ENCODE measurements around the gene PCYOX1L. TPM values are rescaled to one million over a fixed set of nuclear protein-coding genes. Genes with fewer than 3 reads are reported as not detected.

The PCYOX1L gene
- total RNA-seq, 4 donors from 2014 or later: 2.6 to 6.1 (median 3.1) TPM

DNA sequence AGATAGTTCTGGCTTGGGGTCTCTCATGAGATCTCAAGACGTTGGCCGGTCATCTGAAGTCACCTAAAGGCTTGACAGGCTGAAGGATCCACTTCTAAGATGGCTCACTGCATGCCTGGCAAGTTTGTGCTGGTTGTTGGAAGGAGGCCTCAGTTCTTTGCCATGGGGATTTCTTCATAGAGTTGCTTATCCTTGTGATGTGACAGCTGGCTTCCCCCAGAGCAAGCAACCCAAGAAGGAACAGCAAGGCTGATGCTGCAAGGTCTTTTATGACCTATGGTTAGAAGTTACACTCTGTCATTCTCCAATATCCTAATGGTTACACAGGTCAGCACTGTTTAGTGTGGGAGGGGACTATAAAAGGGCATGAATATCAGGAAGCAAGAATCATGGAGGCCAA is 33.2 kb upstream of the PCYOX1L start:
- TF ChIP-seq, protein P1, sequence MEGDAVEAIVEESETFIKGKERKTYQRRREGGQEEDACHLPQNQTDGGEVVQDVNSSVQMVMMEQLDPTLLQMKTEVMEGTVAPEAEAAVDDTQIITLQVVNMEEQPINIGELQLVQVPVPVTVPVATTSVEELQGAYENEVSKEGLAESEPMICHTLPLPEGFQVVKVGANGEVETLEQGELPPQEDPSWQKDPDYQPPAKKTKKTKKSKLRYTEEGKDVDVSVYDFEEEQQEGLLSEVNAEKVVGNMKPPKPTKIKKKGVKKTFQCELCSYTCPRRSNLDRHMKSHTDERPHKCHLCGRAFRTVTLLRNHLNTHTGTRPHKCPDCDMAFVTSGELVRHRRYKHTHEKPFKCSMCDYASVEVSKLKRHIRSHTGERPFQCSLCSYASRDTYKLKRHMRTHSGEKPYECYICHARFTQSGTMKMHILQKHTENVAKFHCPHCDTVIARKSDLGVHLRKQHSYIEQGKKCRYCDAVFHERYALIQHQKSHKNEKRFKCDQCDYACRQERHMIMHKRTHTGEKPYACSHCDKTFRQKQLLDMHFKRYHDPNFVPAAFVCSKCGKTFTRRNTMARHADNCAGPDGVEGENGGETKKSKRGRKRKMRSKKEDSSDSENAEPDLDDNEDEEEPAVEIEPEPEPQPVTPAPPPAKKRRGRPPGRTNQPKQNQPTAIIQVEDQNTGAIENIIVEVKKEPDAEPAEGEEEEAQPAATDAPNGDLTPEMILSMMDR (IDR thresholded peaks at IDR 0.05; ENCODE audit: low read depth): no peak

DNA sequence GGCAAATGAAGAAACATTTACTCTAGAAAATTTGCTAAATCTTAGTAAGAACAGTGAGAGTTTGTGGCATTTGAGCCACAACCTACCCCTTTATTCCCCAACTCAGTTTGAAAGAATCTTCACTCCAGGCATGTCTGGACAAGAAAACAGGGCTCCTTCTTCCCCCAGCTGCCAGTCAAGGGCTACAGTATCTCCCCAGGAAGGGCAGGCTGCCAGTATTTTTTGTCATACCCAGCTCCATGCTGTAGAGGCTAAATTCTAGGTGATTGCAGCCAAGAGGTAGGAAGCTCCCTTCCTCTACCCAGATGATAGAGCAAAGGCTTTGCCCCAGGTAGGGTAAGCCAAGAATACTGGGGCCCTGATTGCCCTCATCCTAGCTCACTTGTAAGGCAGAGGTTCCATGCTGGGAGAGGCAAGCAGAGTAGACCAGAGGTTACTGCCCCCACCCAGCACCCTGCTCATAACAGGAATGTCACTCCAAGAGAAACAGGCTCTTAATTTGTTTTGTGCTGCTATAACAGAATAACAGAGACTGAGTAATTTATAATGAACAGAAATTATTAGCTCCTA is 32.6 kb upstream of the PCYOX1L start:
- TF ChIP-seq, protein P1 (IDR thresholded peaks at IDR 0.05; ENCODE audit: low read depth): no peak

DNA sequence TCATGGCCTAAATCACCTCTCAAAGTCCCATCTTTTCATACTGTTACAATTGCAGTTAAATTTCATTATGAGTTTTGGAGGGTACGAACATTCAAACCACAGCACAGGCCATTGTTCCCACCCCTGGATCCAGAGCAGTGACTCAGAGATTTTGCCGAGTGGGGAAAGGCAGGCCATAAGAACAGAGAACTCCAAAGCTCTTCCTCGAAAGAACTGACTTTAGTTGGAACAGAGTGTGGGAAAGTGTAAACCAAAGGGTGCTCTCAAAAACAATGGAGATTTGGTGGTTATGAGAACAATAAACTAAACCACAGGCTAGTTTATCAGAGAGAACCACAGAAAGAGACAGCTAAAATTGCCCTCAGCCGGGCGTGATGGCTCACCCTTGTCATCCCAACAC is 32.0 kb upstream of the PCYOX1L start:
- TF ChIP-seq, protein P1 (IDR thresholded peaks at IDR 0.05; ENCODE audit: low read depth): no peak

DNA sequence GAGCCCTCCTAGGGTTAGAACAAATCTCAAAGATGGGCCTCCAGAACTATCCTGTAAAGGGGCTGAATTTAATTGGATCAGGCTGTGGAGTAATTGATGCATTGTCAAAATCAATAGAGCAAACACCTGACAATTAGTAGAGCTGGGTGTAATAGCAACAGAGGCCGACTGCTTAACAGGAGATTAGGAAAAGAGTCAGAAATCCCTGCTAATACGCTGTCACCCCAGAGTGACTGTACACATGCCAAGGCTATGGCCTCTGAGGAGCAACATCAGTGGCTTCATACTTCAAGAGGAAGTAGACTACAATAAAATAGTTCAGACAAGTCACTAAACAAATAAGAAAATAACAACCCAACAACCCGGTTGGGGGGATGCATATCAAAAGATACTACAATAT is 31.2 kb upstream of the PCYOX1L start:
- TF ChIP-seq, protein P1 (IDR thresholded peaks at IDR 0.05; ENCODE audit: low read depth): no peak

DNA sequence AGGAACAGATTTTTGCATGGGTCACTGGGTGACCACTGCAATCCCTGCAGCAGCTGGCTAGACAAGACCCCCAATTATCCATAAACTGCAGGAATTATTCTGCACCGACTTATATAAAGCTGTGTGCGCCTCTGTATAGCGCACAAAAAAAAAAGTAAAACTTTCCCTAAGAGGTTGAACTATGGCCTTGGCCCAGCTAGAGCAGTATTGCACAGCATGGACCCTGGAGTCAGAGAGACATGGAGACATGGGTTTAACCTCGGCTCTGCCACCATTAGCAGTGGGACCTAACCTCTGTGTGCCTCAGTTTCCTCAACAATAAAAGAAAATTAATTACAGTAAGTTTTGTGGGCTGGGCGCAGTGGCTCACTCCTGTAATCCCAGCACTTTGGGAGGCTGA is 29.7 kb upstream of the PCYOX1L start:
- TF ChIP-seq, protein P1 (IDR thresholded peaks at IDR 0.05; ENCODE audit: low read depth): no peak

DNA sequence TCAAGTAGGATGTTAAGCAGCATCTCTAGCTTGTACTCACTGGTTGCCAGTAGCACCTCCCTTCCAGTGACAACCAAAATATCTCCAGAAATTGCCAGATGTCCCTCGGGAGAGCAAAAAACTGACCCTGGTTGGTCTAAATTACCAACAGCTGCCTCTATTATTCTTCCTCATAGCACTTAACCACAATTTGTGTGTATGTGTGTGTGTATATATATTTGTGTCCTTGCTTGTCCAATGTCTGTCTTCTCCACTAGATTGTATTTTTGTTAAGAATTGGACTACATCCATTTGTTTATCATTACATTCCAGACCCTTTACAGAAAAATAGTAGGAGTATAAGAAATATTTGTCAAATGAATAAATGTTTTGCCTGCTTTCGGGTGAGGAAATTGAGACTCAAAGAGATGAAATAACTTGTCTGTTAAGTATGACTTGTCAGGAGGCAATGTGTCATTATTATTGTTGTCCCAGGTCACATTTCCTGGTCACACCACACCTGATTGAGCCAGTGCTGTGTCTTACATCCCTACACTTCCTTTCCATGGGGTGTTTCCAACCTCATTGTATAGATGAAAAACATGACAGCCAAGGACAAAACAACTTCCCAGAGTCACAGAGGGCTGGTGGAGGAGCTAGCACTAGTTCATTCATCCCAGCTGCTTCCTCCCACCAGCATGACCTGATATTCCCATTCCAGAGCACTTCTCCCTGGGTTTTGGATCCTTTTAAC is 24.0 kb upstream of the PCYOX1L start:
- TF ChIP-seq, protein P1 (IDR thresholded peaks at IDR 0.05; ENCODE audit: low read depth): no peak

DNA sequence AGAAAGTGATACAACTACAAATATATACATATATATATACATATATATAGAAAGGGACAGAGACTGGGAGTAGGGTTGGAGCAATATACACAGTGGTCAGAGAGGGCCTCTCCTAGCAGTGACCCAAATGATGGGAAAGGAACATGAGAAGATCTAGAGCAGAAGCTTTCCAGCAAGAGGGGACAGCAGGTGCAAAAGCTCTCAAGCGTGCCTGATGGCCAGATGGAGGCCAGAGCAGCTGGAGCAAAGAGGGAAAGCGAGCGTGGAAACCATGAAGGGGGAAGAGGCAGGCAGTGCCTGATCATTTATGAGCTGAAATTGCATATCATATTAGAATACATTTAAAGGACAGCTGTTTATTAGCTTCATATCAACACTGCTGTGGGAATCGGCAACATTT is 20.1 kb upstream of the PCYOX1L start:
- TF ChIP-seq, protein P1 (IDR thresholded peaks at IDR 0.05; ENCODE audit: low read depth): no peak
